Measurements from ENCODE around the gene AADACL2. TPM values are rescaled to one million over a fixed set of nuclear protein-coding genes. Genes with fewer than 3 reads are reported as not detected.

Gene AADACL2
- total RNA-seq, 1 experiment from 2014 or later, result not detected

DNA sequence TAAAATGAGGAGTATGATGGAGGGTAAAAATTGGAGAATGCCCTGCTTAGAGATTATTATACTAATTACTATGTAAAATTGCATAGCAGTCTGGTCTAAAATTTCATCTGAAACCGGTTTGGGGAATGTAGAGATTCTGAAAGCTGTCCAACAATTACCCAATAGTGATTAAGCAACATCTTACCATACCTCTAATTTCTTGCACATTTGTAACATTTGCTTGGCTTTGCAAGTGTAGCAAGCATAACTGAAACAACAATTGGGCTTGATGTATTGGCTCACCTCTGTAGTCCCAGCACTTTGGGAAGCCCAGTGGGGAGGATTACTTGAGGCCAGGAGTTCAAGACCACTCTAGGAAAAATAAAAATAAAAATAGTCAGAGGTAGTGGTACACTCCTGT is 17.4 kb downstream of the AADACL2 start:
- no peak overlapping the region for H4K91ac ChIP-seq (ENCODE audit: insufficient read length, low read depth, low read length)
- no peaks in the 10 kb centered on the region for H3K4me1 Mint-ChIP-seq
- no peak overlapping the region for H3K4ac ChIP-seq (ENCODE audit: low read depth, low read length)
- no peak overlapping the region for H3K56ac ChIP-seq (ENCODE audit: insufficient read length, low read depth, low read length)
- no peak overlapping the region for H4K5ac ChIP-seq (ENCODE audit: insufficient read length, low read depth, low read length)
- H3K18ac ChIP-seq (ENCODE audit: insufficient read length, low read depth, low read length), result no peak overlapping the region
- no peak overlapping the region for H3K23ac ChIP-seq (ENCODE audit: insufficient read length, low read depth, low read length)
- no peak overlapping the region for H3K4me3 Mint-ChIP-seq
- no CpG with 5 or more reads among the region's 1 CpG for WGBS (ENCODE audit: extremely low coverage, insufficient read length, low lambda C conversion rate)
- H3K36me3 Mint-ChIP-seq (ENCODE audit: insufficient read depth in 1 of 3, low read depth in 3 of 3), result 0 out of 7 replicates have a peak, but pooled peaks cover 0 to 5% (median 0%) of the 10 kb centered on the region in 3 experiments
- DNase-seq, result no peak
- H2BK120ac ChIP-seq (ENCODE audit: low read depth, low read length, poor library complexity, severe bottlenecking), result no peak overlapping the region
- no peak overlapping the region for H2BK20ac ChIP-seq (ENCODE audit: low read depth, low read length, poor library complexity, severe bottlenecking)
- H3K27ac ChIP-seq (ENCODE audit: insufficient read length, low read depth, low read length), result no peak overlapping the region
- H3K9me3 ChIP-seq (ENCODE audit: control insufficient read depth, low read depth, low read length), result no peaks in the 10 kb centered on the region
- H3K23me2 ChIP-seq (ENCODE audit: insufficient read length, low read depth, low read length, poor library complexity, severe bottlenecking), result no peaks in the 10 kb centered on the region
- no peak overlapping the region for H2AK5ac ChIP-seq (ENCODE audit: insufficient read length, low read length)
- no peaks in the 10 kb centered on the region for H3K27me3 ChIP-seq (ENCODE audit: insufficient read depth, low read length)
- no peak overlapping the region for H3K4me2 ChIP-seq (ENCODE audit: insufficient read depth, insufficient read length, low read length)
- no peak overlapping the region for H3K9ac ChIP-seq (ENCODE audit: extremely low read depth, insufficient read length, low read length)
- no peaks in the 10 kb centered on the region for H3K27me3 Mint-ChIP-seq (ENCODE audit: low read depth)
- no peaks in the 10 kb centered on the region for H4K20me1 ChIP-seq (ENCODE audit: control insufficient read depth, insufficient read depth, insufficient read length)
- H3K27ac Mint-ChIP-seq, result no peak overlapping the region
- no peak overlapping the region for H3K14ac ChIP-seq (ENCODE audit: insufficient read depth, low read length)
- H3K4me1 ChIP-seq (ENCODE audit: insufficient read depth, low read length), result no peaks in the 10 kb centered on the region
- H3K79me2 ChIP-seq (ENCODE audit: insufficient read depth, low read length), result no peaks in the 10 kb centered on the region
- H4K8ac ChIP-seq (replicated peaks; ENCODE audit: insufficient read length, low read depth, low read length), result no peak overlapping the region
- no peak overlapping the region for H2BK15ac ChIP-seq (ENCODE audit: low read depth, low read length)
- H2BK12ac ChIP-seq (ENCODE audit: insufficient read length, low read depth, low read length), result no peak overlapping the region
- TF ChIP-seq, protein P1, sequence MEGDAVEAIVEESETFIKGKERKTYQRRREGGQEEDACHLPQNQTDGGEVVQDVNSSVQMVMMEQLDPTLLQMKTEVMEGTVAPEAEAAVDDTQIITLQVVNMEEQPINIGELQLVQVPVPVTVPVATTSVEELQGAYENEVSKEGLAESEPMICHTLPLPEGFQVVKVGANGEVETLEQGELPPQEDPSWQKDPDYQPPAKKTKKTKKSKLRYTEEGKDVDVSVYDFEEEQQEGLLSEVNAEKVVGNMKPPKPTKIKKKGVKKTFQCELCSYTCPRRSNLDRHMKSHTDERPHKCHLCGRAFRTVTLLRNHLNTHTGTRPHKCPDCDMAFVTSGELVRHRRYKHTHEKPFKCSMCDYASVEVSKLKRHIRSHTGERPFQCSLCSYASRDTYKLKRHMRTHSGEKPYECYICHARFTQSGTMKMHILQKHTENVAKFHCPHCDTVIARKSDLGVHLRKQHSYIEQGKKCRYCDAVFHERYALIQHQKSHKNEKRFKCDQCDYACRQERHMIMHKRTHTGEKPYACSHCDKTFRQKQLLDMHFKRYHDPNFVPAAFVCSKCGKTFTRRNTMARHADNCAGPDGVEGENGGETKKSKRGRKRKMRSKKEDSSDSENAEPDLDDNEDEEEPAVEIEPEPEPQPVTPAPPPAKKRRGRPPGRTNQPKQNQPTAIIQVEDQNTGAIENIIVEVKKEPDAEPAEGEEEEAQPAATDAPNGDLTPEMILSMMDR (conservative IDR thresholded peaks at IDR 0.05), result no peak
- no peak overlapping the region for H2AFZ ChIP-seq (ENCODE audit: low read length)
- H3K9me3 Mint-ChIP-seq, result peaks cover 4 to 5% of the 10 kb centered on the region in 2 experiments; a peak in 4 of 5 replicates
- H2BK5ac ChIP-seq (ENCODE audit: insufficient read length, low read length), result no peak overlapping the region
- H3T11ph ChIP-seq (ENCODE audit: low read length), result no peak overlapping the region
- no peaks in the 10 kb centered on the region for H3K79me1 ChIP-seq (ENCODE audit: insufficient read depth, low read depth, low read length, poor library complexity, severe bottlenecking)
